K562 (cell line): ENCODE results near the gene TBX19. TPM values are rescaled to one million over a fixed set of nuclear protein-coding genes. Genes with fewer than 3 reads are reported as not detected.

ENCODE experiments used
- E2F5 ChIP-seq: sonication (generic); formaldehyde crosslinking; IDR thresholded peaks from 2 replicates; pipeline ENCODE4 v1.8.0; 2022; ENCODE audit warnings: mild to moderate bottlenecking, missing genetic modification reagents
- FOS ChIP-seq: IDR thresholded peaks from 3 replicates; pipeline ENCODE4 v1.6.1; 2011; ENCODE audit not compliant: insufficient read length; ENCODE audit errors: extremely low read depth
- HNRNPL ChIP-seq: fragments of 200-400 bp; formaldehyde crosslinking; IDR thresholded peaks from 2 replicates; pipeline ENCODE4 v1.6.1; 2017; ENCODE audit warnings: low read depth, mild to moderate bottlenecking, low read length
- HNRNPLL ChIP-seq: fragments of 200-400 bp; formaldehyde crosslinking; IDR thresholded peaks from 2 replicates; pipeline ENCODE4 v1.6.1; 2017; ENCODE audit warnings: low read length, low read depth, mild to moderate bottlenecking; ENCODE audit not compliant: poor library complexity, severe bottlenecking
- KAT2B ChIP-seq: IDR thresholded peaks from one replicate; pipeline ENCODE4 v1.6.1; 2012; ENCODE audit warnings: low read depth, mild to moderate bottlenecking, control low read depth, inconsistent platforms, low read length, moderate library complexity
- MYNN ChIP-seq, 2 experiments: sonication (generic); formaldehyde crosslinking in 1 of 2; IDR thresholded peaks; 2 replicates each; pipeline versions ENCODE4 v1.5.0 to v1.6.1; 2016 to 2020; ENCODE audit warnings: antibody characterized with exemption in 1 of 2, missing genetic modification reagents in 1 of 2
- NBN ChIP-seq: fragments of 450-650 bp; IDR thresholded peaks from 2 replicates; pipeline ENCODE4 v1.6.1; 2016; ENCODE audit warnings: low read depth, mild to moderate bottlenecking
- NCOR1 ChIP-seq: fragments of 450-650 bp; IDR thresholded peaks from 2 replicates; pipeline ENCODE4 v1.6.1; 2016; ENCODE audit warnings: mild to moderate bottlenecking, moderate library complexity
- NFE2L1 ChIP-seq: fragments of 450-650 bp; IDR thresholded peaks from 2 replicates; pipeline ENCODE4 v1.6.1; 2016; ENCODE audit warnings: missing genetic modification characterization, low read depth, mild to moderate bottlenecking, missing compliant biosample characterization, moderate library complexity, borderline replicate concordance
- PHF20 ChIP-seq: fragments of 450-650 bp; IDR thresholded peaks from 2 replicates; pipeline ENCODE4 v1.6.1; 2018; ENCODE audit not compliant: partially characterized antibody
- PHF8 ChIP-seq: fragments of 200-600 bp; sonication (generic); IDR thresholded peaks from 2 replicates; pipeline ENCODE4 v1.6.1; 2012; ENCODE audit warnings: mixed run types, mild to moderate bottlenecking, inconsistent platforms, low read length, moderate library complexity, borderline replicate concordance
- RUNX1 ChIP-seq: sonication (generic); IDR thresholded peaks from 2 replicates; pipeline ENCODE4 v1.6.1; 2016; ENCODE audit warnings: antibody characterized with exemption, low read depth
- SMAD3 ChIP-seq: fragments of 450-650 bp; formaldehyde crosslinking; conservative IDR thresholded peaks from 2 replicates; pipeline ENCODE4 v1.4.0; 2020; ENCODE audit warnings: mild to moderate bottlenecking
- SP2 ChIP-seq: IDR thresholded peaks from 2 replicates; pipeline ENCODE4 v1.6.1; 2011; ENCODE audit warnings: mild to moderate bottlenecking, low read depth, low read length, moderate library complexity; ENCODE audit not compliant: poor library complexity, severe bottlenecking; ENCODE audit errors: extremely low read depth
- TEAD1 ChIP-seq, 2 experiments: fragments of 450-650 bp in 1 of 2; sonication (generic) in 1 of 2; formaldehyde crosslinking; IDR thresholded peaks; 2 replicates each; pipeline versions ENCODE4 v1.4.0 to v1.8.0; 2020 to 2022; ENCODE audit warnings: mild to moderate bottlenecking in 2 of 2, missing genetic modification reagents in 1 of 2
- ZC3H11A ChIP-seq: IDR thresholded peaks from 2 replicates; pipeline ENCODE4 v1.6.1; 2012; ENCODE audit warnings: low read depth, low read length, improper control_type of control experiment
- ZNF507 ChIP-seq: conservative IDR thresholded peaks from 2 replicates; pipeline ENCODE4 v1.6.1; 2017; ENCODE audit warnings: missing genetic modification characterization, missing compliant biosample characterization
- ZNF518B ChIP-seq: fragments of 250-450 bp; sonication (Bioruptor Pico); IDR thresholded peaks from 2 replicates; pipeline ENCODE4 v1.5.0; 2021; ENCODE audit warnings: mild to moderate bottlenecking, moderate library complexity
- ZNF583 ChIP-seq: fragments of 250-450 bp; sonication (Bioruptor Pico); IDR thresholded peaks from 2 replicates; pipeline ENCODE4 v1.4.0; 2020
- polyA plus RNA-seq, 8 experiments: library from polyadenylated mRNA; depleted of rRNA in 4 of 8; stranded (reverse) in 5 of 8; unstranded in 3 of 8; fragments of >200 nt; fragmentation: Nextera tagmentation in 2 of 8; fragmentation: Illumina TruSeq in 1 of 8; extraction: Ambion mirVana in 2 of 8; extraction: Trizol in 1 of 8; gene quantifications; 2 replicates each; pipeline versions ENCODE4 v1.2.1 to v1.2.3, GENCODE V29; 2011 to 2014; ENCODE audit warnings: inconsistent platforms in 1 of 8, missing spikeins in 1 of 8
- total RNA-seq, 7 experiments: library from RNA; depleted of rRNA in 6 of 7; stranded (reverse); fragments of >200 nt in 6 of 7; fragmentation: Illumina TruSeq in 2 of 7; extraction: Trizol in 2 of 7; gene quantifications; 2 replicates each; pipeline versions ENCODE4 v1.2.1 to v1.2.3, GENCODE V29; 2011 to 2021; ENCODE audit warnings: low replicate concordance in 1 of 7
- TF ChIP-seq, protein P1 (sequence below): fragments of 450-650 bp; IDR thresholded peaks from 2 replicates; pipeline ENCODE4 v1.6.1; 2016; ENCODE audit warnings: antibody characterized with exemption
- TF ChIP-seq, protein P2 (sequence below): fragments of 450-650 bp; conservative IDR thresholded peaks from 2 replicates; pipeline ENCODE4 v1.6.1; 2016; ENCODE audit warnings: missing genetic modification characterization, low read depth, mild to moderate bottlenecking, control low read depth, missing compliant biosample characterization

Gene TBX19
- total and polyA plus RNA-seq, 9 of the 15 experiments (the other 6 are each of a cell fraction or from before 2014, with no cell fraction given) = 0.32 to 3.1 (median 0.95) TPM

GRCh38 chr1:168281603-168282325, 1.1 kb downstream of the TBX19 start (continued):
- TF ChIP-seq ZNF518B (CRISPR knock-in tag) (no peak), FOS (no peak), PHF8 (no peak), NBN (peak; percentile 58; the same call in 1 of the 2 replicates), HNRNPL (no peak), NCOR1 (peak; percentile 94), RUNX1 (0 out of 2 replicates have a peak, but pooled peaks have one; percentile 41), ZNF507 (tag) (no peak), ZC3H11A (no peak), ZNF583 (CRISPR knock-in tag) (no peak; the same call in 1 of the 2 replicates), NFE2L1 (tag) (no peak), MYNN (IDR thresholded peaks at IDR 0.05) (peak; percentile 66; the same call in 1 of the 2 replicates), MYNN (CRISPR knock-in tag; IDR thresholded peaks at IDR 0.05) (no peak), E2F5 (CRISPR knock-in tag) (no peak), KAT2B (no peak), SP2 (no peak), SMAD3 (CRISPR knock-in tag) (0 out of 2 replicates have a peak, but pooled peaks have one; percentile 52), TEAD1 (CRISPR knock-in tag; IDR thresholded peaks at IDR 0.05) (peak in 1 of 2 experiments; percentile 53; a peak in 2 of 4 replicates), HNRNPLL (no peak), PHF20 (no peak)
- TF ChIP-seq, protein P1, sequence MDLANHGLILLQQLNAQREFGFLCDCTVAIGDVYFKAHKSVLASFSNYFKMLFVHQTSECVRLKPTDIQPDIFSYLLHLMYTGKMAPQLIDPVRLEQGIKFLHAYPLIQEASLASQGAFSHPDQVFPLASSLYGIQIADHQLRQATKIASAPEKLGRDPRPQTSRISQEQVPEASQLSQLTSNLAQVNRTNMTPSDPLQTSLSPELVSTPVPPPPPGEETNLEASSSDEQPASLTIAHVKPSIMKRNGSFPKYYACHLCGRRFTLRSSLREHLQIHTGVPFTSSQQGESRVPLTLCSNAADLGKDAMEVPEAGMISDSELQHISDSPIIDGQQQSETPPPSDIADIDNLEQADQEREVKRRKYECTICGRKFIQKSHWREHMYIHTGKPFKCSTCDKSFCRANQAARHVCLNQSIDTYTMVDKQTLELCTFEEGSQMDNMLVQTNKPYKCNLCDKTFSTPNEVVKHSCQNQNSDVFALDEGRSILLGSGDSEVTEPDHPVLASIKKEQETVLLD = no peak
- TF ChIP-seq, protein P2, sequence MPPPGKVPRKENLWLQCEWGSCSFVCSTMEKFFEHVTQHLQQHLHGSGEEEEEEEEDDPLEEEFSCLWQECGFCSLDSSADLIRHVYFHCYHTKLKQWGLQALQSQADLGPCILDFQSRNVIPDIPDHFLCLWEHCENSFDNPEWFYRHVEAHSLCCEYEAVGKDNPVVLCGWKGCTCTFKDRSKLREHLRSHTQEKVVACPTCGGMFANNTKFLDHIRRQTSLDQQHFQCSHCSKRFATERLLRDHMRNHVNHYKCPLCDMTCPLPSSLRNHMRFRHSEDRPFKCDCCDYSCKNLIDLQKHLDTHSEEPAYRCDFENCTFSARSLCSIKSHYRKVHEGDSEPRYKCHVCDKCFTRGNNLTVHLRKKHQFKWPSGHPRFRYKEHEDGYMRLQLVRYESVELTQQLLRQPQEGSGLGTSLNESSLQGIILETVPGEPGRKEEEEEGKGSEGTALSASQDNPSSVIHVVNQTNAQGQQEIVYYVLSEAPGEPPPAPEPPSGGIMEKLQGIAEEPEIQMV (tag) = no peak
